HepG2 (cell line): Measurements from ENCODE around the gene PIKFYVE. TPM values are rescaled to one million over a fixed set of nuclear protein-coding genes. Genes with fewer than 3 reads are reported as not detected.
A peak's percentile ranks its signal among the peaks of the same experiment; 100 is the strongest.

Experiments used
- HIVEP1 ChIP-seq: sonication (generic); formaldehyde crosslinking; IDR thresholded peaks from 2 replicates; pipeline ENCODE4 v1.4.0; 2020; ENCODE audit warnings: mild to moderate bottlenecking, missing genetic modification reagents
- PHF8 ChIP-seq: sonication (generic); formaldehyde crosslinking; IDR thresholded peaks from 2 replicates; pipeline ENCODE4 v1.5.0; 2020; ENCODE audit warnings: missing genetic modification reagents
- TRIM24 ChIP-seq: sonication (generic); formaldehyde crosslinking; IDR thresholded peaks from 2 replicates; pipeline ENCODE4 v1.8.0; 2022; ENCODE audit warnings: mild to moderate bottlenecking, missing genetic modification reagents
- ZNF292 ChIP-seq: sonication (generic); formaldehyde crosslinking; IDR thresholded peaks from 2 replicates; pipeline ENCODE4 v1.8.1; 2022; ENCODE audit warnings: mild to moderate bottlenecking, low read depth, missing genetic modification reagents, borderline replicate concordance
- ZNF83 ChIP-seq: sonication (generic); formaldehyde crosslinking; IDR thresholded peaks from 2 replicates; pipeline ENCODE4 v1.4.0; 2020; ENCODE audit warnings: missing genetic modification reagents, mild to moderate bottlenecking, borderline replicate concordance
- polyA plus RNA-seq, 8 experiments: library from polyadenylated mRNA; depleted of rRNA in 3 of 8; stranded (reverse) in 7 of 8; unstranded in 1 of 8; fragments of >200 nt; fragmentation: Illumina TruSeq in 4 of 8; extraction: Trizol in 4 of 8; gene quantifications; 2 replicates each; pipeline versions ENCODE4 v1.2.1 to v1.2.3, GENCODE V29; 2011 to 2016; ENCODE audit warnings: low read depth in 4 of 8, missing spikeins in 1 of 8, mixed read lengths in 1 of 8; ENCODE audit not compliant: insufficient read depth in 1 of 8
- total RNA-seq, 5 experiments: library from RNA; depleted of rRNA; stranded (reverse); fragments of >200 nt; fragmentation: Illumina TruSeq; extraction: Trizol; gene quantifications; 2 replicates each; pipeline ENCODE4 v1.2.3, GENCODE V29; 2016; ENCODE audit warnings: low read depth in 1 of 5
- TF ChIP-seq, protein P1 (sequence below): fragments of 450-650 bp; IDR thresholded peaks from 2 replicates; pipeline ENCODE4 v1.6.1; 2017; ENCODE audit warnings: mild to moderate bottlenecking
- TF ChIP-seq, protein P2 (sequence below): sonication (generic); formaldehyde crosslinking; IDR thresholded peaks from 2 replicates; pipeline ENCODE4 v1.4.0; 2020; ENCODE audit warnings: missing genetic modification reagents
- TF ChIP-seq, protein P3 (sequence below): sonication (generic); formaldehyde crosslinking; IDR thresholded peaks from 2 replicates; pipeline ENCODE4 v1.4.0; 2020; ENCODE audit warnings: missing genetic modification reagents
- TF ChIP-seq, protein P4 (sequence below): sonication (generic); formaldehyde crosslinking; IDR thresholded peaks from 2 replicates; pipeline ENCODE4 v1.4.0; 2020; ENCODE audit warnings: mild to moderate bottlenecking, missing genetic modification reagents
- TF ChIP-seq, protein P5 (sequence below): IDR thresholded peaks from 2 replicates; pipeline ENCODE4 v1.6.1; 2012; ENCODE audit warnings: low read length, improper control_type of control experiment
- TF ChIP-seq, protein P6 (sequence below): IDR thresholded peaks from 2 replicates; pipeline ENCODE4 v1.6.1; 2016; ENCODE audit warnings: missing compliant biosample characterization, missing genetic modification reagents, borderline replicate concordance

The PIKFYVE gene
- total and polyA plus RNA-seq, 2 of the 13 experiments (the other 11 are each of a cell fraction or from before 2014, with no cell fraction given) = 20.2 to 21.7 TPM

DNA sequence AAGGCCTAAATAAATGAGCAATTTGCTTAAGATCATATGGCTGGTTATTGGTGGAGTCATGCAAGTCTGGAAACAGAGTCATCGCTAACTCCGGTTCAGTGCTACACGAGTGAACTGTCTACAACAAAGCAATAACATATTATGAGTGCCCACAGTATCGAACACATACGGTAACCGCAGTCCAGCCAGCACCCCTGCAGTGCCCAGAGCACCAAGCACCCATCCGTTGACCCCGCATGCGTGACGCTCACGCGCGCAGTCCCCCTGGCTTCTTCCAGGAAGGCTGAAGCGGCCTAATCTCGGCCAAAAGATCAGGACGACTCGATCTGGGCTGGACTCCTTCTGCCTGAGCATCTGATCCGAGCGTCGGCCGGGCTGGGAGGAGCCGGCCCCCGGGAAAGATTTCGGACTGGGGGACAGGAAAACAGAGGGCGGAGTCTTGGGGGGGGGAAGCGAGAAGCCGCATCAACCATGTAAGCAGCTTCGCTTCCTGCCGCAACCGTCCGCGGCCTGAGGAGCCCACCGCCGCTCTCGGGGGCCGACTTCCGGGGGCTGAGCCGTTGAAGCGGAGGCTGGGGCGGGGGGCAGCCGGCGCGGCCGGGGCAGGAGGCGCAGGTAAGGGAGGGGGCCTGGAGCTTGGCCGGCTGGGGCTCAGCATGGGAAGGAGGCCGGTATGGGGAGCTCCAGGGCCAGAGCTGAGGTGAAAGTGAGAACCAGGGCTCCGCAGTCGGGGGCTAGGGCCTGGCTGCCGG is at the start of gene PIKFYVE (continued):
- TF ChIP-seq, protein P1, sequence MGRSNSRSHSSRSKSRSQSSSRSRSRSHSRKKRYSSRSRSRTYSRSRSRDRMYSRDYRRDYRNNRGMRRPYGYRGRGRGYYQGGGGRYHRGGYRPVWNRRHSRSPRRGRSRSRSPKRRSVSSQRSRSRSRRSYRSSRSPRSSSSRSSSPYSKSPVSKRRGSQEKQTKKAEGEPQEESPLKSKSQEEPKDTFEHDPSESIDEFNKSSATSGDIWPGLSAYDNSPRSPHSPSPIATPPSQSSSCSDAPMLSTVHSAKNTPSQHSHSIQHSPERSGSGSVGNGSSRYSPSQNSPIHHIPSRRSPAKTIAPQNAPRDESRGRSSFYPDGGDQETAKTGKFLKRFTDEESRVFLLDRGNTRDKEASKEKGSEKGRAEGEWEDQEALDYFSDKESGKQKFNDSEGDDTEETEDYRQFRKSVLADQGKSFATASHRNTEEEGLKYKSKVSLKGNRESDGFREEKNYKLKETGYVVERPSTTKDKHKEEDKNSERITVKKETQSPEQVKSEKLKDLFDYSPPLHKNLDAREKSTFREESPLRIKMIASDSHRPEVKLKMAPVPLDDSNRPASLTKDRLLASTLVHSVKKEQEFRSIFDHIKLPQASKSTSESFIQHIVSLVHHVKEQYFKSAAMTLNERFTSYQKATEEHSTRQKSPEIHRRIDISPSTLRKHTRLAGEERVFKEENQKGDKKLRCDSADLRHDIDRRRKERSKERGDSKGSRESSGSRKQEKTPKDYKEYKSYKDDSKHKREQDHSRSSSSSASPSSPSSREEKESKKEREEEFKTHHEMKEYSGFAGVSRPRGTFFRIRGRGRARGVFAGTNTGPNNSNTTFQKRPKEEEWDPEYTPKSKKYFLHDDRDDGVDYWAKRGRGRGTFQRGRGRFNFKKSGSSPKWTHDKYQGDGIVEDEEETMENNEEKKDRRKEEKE = no peak
- TF ChIP-seq, protein P2, sequence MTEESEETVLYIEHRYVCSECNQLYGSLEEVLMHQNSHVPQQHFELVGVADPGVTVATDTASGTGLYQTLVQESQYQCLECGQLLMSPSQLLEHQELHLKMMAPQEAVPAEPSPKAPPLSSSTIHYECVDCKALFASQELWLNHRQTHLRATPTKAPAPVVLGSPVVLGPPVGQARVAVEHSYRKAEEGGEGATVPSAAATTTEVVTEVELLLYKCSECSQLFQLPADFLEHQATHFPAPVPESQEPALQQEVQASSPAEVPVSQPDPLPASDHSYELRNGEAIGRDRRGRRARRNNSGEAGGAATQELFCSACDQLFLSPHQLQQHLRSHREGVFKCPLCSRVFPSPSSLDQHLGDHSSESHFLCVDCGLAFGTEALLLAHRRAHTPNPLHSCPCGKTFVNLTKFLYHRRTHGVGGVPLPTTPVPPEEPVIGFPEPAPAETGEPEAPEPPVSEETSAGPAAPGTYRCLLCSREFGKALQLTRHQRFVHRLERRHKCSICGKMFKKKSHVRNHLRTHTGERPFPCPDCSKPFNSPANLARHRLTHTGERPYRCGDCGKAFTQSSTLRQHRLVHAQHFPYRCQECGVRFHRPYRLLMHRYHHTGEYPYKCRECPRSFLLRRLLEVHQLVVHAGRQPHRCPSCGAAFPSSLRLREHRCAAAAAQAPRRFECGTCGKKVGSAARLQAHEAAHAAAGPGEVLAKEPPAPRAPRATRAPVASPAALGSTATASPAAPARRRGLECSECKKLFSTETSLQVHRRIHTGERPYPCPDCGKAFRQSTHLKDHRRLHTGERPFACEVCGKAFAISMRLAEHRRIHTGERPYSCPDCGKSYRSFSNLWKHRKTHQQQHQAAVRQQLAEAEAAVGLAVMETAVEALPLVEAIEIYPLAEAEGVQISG = peak; percentile 87
- TF ChIP-seq, protein P3, sequence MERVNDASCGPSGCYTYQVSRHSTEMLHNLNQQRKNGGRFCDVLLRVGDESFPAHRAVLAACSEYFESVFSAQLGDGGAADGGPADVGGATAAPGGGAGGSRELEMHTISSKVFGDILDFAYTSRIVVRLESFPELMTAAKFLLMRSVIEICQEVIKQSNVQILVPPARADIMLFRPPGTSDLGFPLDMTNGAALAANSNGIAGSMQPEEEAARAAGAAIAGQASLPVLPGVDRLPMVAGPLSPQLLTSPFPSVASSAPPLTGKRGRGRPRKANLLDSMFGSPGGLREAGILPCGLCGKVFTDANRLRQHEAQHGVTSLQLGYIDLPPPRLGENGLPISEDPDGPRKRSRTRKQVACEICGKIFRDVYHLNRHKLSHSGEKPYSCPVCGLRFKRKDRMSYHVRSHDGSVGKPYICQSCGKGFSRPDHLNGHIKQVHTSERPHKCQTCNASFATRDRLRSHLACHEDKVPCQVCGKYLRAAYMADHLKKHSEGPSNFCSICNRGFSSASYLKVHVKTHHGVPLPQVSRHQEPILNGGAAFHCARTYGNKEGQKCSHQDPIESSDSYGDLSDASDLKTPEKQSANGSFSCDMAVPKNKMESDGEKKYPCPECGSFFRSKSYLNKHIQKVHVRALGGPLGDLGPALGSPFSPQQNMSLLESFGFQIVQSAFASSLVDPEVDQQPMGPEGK (CRISPR knock-in tag) = peak; percentile 98
- peak; percentile 94 for TF ChIP-seq PHF8 (CRISPR knock-in tag)
- TF ChIP-seq HIVEP1 (CRISPR knock-in tag) = no peak
- TF ChIP-seq, protein P4, sequence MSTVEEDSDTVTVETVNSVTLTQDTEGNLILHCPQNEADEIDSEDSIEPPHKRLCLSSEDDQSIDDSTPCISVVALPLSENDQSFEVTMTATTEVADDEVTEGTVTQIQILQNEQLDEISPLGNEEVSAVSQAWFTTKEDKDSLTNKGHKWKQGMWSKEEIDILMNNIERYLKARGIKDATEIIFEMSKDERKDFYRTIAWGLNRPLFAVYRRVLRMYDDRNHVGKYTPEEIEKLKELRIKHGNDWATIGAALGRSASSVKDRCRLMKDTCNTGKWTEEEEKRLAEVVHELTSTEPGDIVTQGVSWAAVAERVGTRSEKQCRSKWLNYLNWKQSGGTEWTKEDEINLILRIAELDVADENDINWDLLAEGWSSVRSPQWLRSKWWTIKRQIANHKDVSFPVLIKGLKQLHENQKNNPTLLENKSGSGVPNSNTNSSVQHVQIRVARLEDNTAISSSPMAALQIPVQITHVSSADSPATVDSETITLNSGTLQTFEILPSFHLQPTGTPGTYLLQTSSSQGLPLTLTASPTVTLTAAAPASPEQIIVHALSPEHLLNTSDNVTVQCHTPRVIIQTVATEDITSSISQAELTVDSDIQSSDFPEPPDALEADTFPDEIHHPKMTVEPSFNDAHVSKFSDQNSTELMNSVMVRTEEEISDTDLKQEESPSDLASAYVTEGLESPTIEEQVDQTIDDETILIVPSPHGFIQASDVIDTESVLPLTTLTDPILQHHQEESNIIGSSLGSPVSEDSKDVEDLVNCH = peak; percentile 33; the same call in 1 of the 2 replicates
- TF ChIP-seq TRIM24 = no peak
- TF ChIP-seq ZNF83 (CRISPR knock-in tag) = peak; percentile 49; the same call in 1 of the 2 replicates
- peak; percentile 64; the same call in 1 of the 2 replicates for TF ChIP-seq ZNF292 (CRISPR knock-in tag)
- TF ChIP-seq, protein P5, sequence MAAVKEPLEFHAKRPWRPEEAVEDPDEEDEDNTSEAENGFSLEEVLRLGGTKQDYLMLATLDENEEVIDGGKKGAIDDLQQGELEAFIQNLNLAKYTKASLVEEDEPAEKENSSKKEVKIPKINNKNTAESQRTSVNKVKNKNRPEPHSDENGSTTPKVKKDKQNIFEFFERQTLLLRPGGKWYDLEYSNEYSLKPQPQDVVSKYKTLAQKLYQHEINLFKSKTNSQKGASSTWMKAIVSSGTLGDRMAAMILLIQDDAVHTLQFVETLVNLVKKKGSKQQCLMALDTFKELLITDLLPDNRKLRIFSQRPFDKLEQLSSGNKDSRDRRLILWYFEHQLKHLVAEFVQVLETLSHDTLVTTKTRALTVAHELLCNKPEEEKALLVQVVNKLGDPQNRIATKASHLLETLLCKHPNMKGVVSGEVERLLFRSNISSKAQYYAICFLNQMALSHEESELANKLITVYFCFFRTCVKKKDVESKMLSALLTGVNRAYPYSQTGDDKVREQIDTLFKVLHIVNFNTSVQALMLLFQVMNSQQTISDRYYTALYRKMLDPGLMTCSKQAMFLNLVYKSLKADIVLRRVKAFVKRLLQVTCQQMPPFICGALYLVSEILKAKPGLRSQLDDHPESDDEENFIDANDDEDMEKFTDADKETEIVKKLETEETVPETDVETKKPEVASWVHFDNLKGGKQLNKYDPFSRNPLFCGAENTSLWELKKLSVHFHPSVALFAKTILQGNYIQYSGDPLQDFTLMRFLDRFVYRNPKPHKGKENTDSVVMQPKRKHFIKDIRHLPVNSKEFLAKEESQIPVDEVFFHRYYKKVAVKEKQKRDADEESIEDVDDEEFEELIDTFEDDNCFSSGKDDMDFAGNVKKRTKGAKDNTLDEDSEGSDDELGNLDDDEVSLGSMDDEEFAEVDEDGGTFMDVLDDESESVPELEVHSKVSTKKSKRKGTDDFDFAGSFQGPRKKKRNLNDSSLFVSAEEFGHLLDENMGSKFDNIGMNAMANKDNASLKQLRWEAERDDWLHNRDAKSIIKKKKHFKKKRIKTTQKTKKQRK = no peak
- TF ChIP-seq, protein P6, sequence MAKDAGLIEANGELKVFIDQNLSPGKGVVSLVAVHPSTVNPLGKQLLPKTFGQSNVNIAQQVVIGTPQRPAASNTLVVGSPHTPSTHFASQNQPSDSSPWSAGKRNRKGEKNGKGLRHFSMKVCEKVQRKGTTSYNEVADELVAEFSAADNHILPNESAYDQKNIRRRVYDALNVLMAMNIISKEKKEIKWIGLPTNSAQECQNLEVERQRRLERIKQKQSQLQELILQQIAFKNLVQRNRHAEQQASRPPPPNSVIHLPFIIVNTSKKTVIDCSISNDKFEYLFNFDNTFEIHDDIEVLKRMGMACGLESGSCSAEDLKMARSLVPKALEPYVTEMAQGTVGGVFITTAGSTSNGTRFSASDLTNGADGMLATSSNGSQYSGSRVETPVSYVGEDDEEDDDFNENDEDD (CRISPR knock-in tag) = peak; percentile 79; the same call in 1 of the 2 replicates
